Measurements from ENCODE around the gene TEX22.

DNA sequence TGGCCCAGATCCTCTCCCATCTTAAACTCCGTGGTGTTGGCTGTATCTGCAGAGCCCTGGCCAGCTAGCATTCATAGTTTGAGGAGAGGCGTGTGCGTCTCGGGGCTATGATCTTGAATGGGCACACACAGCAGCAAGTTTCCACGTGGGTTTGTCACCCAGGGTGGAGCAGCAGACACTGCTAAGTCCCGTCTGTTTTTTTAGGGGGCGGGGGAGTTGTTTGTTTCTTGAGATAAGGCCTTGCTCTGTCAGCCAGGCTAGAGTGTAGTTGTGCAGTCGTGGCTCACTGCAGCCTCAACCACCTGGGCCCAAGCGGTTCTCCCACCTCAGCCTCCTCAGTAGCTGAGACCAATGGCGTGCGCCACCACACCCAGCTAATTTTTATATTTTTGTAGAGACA is 20.1 kb upstream of the TEX22 start:
- TF ChIP-seq, protein P1, sequence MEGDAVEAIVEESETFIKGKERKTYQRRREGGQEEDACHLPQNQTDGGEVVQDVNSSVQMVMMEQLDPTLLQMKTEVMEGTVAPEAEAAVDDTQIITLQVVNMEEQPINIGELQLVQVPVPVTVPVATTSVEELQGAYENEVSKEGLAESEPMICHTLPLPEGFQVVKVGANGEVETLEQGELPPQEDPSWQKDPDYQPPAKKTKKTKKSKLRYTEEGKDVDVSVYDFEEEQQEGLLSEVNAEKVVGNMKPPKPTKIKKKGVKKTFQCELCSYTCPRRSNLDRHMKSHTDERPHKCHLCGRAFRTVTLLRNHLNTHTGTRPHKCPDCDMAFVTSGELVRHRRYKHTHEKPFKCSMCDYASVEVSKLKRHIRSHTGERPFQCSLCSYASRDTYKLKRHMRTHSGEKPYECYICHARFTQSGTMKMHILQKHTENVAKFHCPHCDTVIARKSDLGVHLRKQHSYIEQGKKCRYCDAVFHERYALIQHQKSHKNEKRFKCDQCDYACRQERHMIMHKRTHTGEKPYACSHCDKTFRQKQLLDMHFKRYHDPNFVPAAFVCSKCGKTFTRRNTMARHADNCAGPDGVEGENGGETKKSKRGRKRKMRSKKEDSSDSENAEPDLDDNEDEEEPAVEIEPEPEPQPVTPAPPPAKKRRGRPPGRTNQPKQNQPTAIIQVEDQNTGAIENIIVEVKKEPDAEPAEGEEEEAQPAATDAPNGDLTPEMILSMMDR (IDR thresholded peaks at IDR 0.05): no peak
- TF ChIP-seq EZH2 (IDR thresholded peaks at IDR 0.05) (no peak), EZH2phosphoT487 (IDR thresholded peaks at IDR 0.05) (no peak)

All from neural progenitor cell (in vitro differentiated cells).